Adrenal gland (tissue), 5 donors: ENCODE measurements around the gene PRSS1.

ENCODE experiments used
- CTCF ChIP-seq, 6 experiments: fragments of 450-650 bp in 4 of 6; fragments of 200-600 bp in 2 of 6; sonication (generic) in 1 of 6; IDR thresholded peaks; 1 replicate in 5 of 6; 2 replicates in 1 of 6; pipeline versions ENCODE4 v1.5.1 to v1.8.0; 2016 to 2021; ENCODE audit warnings: antibody characterized with exemption in 6 of 6, mild to moderate bottlenecking in 2 of 6, moderate library complexity in 1 of 6
- POLR2A ChIP-seq, 2 donors: fragments of 450-650 bp; IDR thresholded peaks; one replicate each; pipeline ENCODE4 v1.6.1; 2017; ENCODE audit warnings: antibody characterized with exemption in 2 of 2, mild to moderate bottlenecking in 2 of 2, moderate library complexity in 1 of 2
- donor health status: DM: no; HTN: no; CAD: no.

- TF ChIP-seq CTCF (IDR thresholded peaks at IDR 0.05) (no peak), POLR2A (IDR thresholded peaks at IDR 0.05) (no peak)
Measured at GRCh38 chr7:142760071-142760642, 10.9 kb downstream of the PRSS1 start.
